Endothelial cell (in vitro differentiated cells): ENCODE results near the gene CRYBG1. TPM values are rescaled to one million over a fixed set of nuclear protein-coding genes. Genes with fewer than 3 reads are reported as not detected.
A peak's percentile ranks its signal among the peaks of the same experiment; 100 is the strongest.

Experiments
- DNase-seq: peaks from one replicate; pipeline ENCODE4 v3.0.0; 2021; ENCODE audit warnings: low spot score
- H3K27ac Mint-ChIP-seq: one replicate; pipeline ENCODE4 v1.8.0; 2021; ENCODE audit warnings: mixed read lengths, inconsistent platforms; ENCODE audit not compliant: unreplicated experiment
- H3K27me3 Mint-ChIP-seq: one replicate; pipeline ENCODE4 v1.8.0; 2021; ENCODE audit warnings: mild to moderate bottlenecking, moderate library complexity, mixed read lengths, inconsistent platforms; ENCODE audit not compliant: unreplicated experiment
- H3K36me3 Mint-ChIP-seq: one replicate; pipeline ENCODE4 v1.8.0; 2021; ENCODE audit warnings: mild to moderate bottlenecking, low read depth, mixed read lengths, inconsistent platforms; ENCODE audit not compliant: unreplicated experiment
- H3K4me1 Mint-ChIP-seq: one replicate; pipeline ENCODE4 v1.8.0; 2021; ENCODE audit warnings: mild to moderate bottlenecking, mixed read lengths, inconsistent platforms; ENCODE audit not compliant: unreplicated experiment
- H3K4me3 Mint-ChIP-seq: one replicate; pipeline ENCODE4 v1.8.0; 2021; ENCODE audit warnings: mild to moderate bottlenecking, mixed read lengths, inconsistent platforms; ENCODE audit not compliant: unreplicated experiment
- H3K9me3 Mint-ChIP-seq: one replicate; pipeline ENCODE4 v1.8.0; 2021; ENCODE audit warnings: mixed read lengths, inconsistent platforms; ENCODE audit not compliant: unreplicated experiment
- total RNA-seq: library from RNA; stranded (reverse); fragmentation: NEBNext Ultra II Directional; extraction: Animal tissue kit (Norgen Biotek cat#: 25700); gene quantifications from one replicate; pipeline ENCODE4 v1.2.1, GENCODE V29; 2021; ENCODE audit not compliant: unreplicated experiment
- TF ChIP-seq, protein P1 (sequence below): fragments of 200-600 bp; sonication (generic); IDR thresholded peaks from one replicate; pipeline ENCODE4 v1.5.0; 2021; ENCODE audit warnings: antibody characterized with exemption; ENCODE audit not compliant: unreplicated experiment

Gene CRYBG1
- total RNA-seq, 1 donor from 2014 or later, result 0.08 TPM

DNA sequence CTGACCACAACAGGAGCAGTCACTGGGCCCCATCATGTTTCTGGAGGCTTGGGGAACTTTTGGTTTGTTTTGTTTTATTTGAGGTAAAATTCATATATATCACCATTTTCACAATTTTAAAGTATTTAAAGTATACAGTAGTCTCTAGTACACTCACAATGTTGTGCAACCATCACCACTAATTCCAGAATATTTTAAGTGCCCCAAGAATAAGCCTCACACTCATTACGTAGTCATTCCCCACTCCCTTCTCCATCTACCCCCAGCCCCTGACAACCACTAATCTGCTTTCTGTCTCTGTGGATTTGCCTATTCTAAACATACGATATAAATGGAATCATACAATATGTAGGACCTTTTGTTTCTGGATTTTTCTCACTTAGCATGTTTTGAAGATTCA, 239.8 kb downstream of the CRYBG1 start:
- no peaks in the 10 kb centered on the region for H3K9me3 Mint-ChIP-seq
- H3K27ac Mint-ChIP-seq, result no peak overlapping the region
- DNase-seq, result no peak
- no peaks in the 10 kb centered on the region for H3K4me1 Mint-ChIP-seq
- H3K4me3 Mint-ChIP-seq, result no peak overlapping the region
- H3K36me3 Mint-ChIP-seq, result no peaks in the 10 kb centered on the region
- TF ChIP-seq, protein P1, sequence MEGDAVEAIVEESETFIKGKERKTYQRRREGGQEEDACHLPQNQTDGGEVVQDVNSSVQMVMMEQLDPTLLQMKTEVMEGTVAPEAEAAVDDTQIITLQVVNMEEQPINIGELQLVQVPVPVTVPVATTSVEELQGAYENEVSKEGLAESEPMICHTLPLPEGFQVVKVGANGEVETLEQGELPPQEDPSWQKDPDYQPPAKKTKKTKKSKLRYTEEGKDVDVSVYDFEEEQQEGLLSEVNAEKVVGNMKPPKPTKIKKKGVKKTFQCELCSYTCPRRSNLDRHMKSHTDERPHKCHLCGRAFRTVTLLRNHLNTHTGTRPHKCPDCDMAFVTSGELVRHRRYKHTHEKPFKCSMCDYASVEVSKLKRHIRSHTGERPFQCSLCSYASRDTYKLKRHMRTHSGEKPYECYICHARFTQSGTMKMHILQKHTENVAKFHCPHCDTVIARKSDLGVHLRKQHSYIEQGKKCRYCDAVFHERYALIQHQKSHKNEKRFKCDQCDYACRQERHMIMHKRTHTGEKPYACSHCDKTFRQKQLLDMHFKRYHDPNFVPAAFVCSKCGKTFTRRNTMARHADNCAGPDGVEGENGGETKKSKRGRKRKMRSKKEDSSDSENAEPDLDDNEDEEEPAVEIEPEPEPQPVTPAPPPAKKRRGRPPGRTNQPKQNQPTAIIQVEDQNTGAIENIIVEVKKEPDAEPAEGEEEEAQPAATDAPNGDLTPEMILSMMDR, result no peak
- no peaks in the 10 kb centered on the region for H3K27me3 Mint-ChIP-seq

DNA sequence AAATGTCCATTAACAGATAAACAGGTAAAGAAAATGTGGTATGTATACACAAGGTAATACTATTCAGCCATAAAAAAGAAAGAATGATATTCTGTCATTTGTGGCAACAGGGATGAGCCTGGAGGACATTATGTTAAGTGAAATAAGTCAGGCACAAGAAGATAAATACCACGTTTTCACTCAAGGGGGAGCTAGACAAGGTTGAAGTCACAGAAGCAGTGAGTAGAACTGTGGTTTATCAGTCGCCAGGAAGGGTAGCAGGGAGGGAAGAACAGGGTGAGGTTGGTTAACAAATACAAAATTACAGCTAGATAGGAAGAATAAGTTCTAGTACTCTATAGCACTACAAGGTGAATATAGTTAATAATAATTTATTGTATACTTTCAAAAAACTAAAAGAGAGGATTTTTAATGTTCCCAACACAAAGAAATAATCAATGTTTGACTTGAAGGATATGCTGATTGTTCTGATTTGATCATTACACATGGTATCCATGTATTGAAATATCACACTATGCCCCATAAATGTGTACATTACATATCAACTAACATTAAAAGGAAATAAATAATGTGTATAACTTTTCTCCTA, 247.7 kb downstream of the CRYBG1 start:
- no peaks in the 10 kb centered on the region for H3K36me3 Mint-ChIP-seq
- no peaks in the 10 kb centered on the region for H3K9me3 Mint-ChIP-seq
- H3K4me3 Mint-ChIP-seq, result no peak overlapping the region
- H3K27ac Mint-ChIP-seq, result no peak overlapping the region
- no peaks in the 10 kb centered on the region for H3K27me3 Mint-ChIP-seq
- peak; percentile 51 for DNase-seq
- TF ChIP-seq, protein P1, result peak; percentile 77
- H3K4me1 Mint-ChIP-seq, result peaks cover 6% of the 10 kb centered on the region

DNA sequence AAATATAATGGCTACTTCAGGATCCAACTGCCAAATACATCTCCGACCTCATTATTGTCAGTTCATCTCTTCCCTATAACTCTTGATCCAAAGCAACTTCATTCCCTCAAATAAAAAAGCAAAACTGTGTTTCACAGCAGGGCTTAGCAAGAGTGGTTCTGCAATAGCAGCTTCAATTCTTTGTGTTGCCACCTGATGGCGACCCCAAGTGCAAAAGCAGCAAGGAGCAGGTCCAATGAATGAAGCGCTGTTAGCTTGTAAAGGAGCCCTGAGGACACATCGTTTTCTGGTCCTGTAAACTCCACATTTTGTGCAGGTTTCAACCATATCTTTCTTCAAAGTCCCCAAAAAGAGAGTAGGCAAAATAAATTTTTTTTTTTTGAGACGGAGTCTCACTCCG, 249.2 kb downstream of the CRYBG1 start:
- no peak overlapping the region for H3K4me3 Mint-ChIP-seq
- no peak overlapping the region for H3K27ac Mint-ChIP-seq
- H3K36me3 Mint-ChIP-seq, result no peaks in the 10 kb centered on the region
- TF ChIP-seq, protein P1, result peak; percentile 33
- peak; percentile 34 for DNase-seq
- peaks cover 6% of the 10 kb centered on the region for H3K4me1 Mint-ChIP-seq
- no peaks in the 10 kb centered on the region for H3K9me3 Mint-ChIP-seq
- H3K27me3 Mint-ChIP-seq, result no peaks in the 10 kb centered on the region

DNA sequence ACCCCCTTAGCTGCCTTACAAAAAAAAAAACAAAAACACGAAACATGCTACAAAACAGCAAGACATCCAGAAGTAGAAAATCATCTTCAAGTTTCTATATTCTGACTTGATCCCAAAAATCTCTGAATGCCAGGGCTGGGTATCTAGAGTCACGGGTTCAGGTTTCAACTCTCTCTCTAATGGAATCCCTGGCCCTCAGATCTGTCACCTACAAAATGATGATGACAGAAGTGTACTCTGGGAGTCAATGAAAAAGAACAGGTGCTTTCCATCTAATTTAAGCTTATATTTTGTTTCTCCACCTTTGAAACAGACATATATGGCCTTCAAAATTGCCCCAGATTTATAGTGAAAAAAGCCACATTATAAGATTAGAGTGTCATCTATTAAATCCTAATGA, 250.5 kb downstream of the CRYBG1 start:
- Mint-ChIP-seq H3K27ac (no peak overlapping the region), H3K27me3 (no peaks in the 10 kb centered on the region), H3K36me3 (no peaks in the 10 kb centered on the region), H3K4me3 (no peak overlapping the region), H3K4me1 (peaks cover 6% of the 10 kb centered on the region), H3K9me3 (no peaks in the 10 kb centered on the region)
- no peak for DNase-seq
- TF ChIP-seq, protein P1, result no peak

DNA sequence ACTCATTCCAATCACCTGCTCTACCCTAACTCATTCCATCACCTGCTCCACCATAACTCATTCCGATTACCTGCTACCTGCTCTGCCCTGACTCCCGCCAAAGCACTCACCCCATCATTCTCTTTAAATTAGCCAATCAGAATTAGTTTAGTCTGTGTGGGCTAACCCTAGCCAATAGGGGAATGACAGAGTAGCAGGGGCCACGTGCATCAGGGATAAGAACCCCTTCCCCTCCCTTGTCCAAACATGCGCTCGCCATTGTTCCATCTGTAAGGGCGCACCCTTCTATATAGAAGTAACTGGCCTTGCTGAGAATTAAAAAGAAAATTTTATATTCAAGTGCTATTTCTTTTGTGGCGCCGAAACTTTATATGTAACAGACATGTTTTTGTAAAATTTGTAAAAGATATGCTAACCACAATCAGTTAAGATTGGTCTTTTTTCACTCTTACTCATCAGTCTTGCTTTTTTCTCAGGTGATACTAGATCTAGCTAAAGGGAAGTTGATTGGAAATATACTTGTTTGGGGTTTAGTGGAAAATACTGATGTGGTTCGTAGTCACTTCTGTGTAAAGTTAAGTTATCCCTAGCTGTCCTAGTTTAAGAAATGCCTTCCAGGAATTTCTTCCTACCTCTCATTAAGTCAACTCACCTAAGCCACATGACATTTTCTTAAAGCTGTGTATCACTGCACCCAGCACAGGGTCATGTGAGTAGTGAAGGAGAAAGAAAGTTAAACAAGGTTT, 252.3 kb downstream of the CRYBG1 start:
- no peaks in the 10 kb centered on the region for H3K9me3 Mint-ChIP-seq
- H3K27me3 Mint-ChIP-seq, result no peaks in the 10 kb centered on the region
- no peak overlapping the region for H3K27ac Mint-ChIP-seq
- DNase-seq, result no peak
- H3K36me3 Mint-ChIP-seq, result no peaks in the 10 kb centered on the region
- no peak overlapping the region for H3K4me3 Mint-ChIP-seq
- TF ChIP-seq, protein P1, result no peak
- H3K4me1 Mint-ChIP-seq, result peaks cover 6% of the 10 kb centered on the region
